Endometrium (tissue), 2 donors: ENCODE results near the gene PACC1.
"Not testable (repeated sequence)": the region's sequence is repeated elsewhere in the genome, so short reads cannot be mapped to it uniquely, and the experiment has no call there.

Experiments used
- FAIRE-seq: peaks from 2 replicates; lab custom pipeline; 2012; peaks lifted over from hg19 to GRCh38; lab: Jason Lieb, UNC
- donor health status: control.
- donor health status: control.

Gene PACC1

DNA sequence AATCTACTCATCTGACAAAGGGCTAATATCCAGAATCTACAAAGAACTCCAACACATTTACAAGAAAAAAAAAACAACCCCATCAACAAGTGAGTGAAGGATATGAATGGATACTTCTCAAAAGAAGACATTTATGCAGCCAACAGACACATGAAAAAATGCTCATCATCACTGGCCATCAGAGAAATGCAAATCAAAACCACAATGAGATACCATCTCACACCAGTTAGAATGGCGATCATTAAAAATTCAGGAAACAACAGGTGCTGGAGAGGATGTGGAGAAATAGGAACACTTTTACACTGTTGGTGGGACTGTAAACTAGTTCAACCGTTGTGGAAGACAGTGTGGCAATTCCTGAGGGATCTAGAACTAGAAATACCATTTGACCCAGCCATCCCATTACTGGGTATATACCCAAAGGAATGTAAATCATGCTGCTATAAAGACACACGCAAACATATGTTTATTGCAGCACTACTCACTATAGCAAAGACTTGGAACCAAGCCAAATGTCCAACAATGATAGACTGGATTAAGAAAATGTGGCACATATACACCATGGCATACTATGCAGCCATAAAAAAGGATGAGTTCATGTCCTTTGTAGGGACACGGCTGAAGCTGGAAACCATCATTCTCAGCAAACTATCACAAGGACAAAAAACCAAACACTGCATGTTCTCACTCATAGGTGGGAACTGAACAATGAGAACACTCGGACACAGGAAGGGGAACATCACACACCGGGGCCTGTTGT is 18.8 kb downstream of the PACC1 start:
- not testable (repeated sequence) for FAIRE-seq

DNA sequence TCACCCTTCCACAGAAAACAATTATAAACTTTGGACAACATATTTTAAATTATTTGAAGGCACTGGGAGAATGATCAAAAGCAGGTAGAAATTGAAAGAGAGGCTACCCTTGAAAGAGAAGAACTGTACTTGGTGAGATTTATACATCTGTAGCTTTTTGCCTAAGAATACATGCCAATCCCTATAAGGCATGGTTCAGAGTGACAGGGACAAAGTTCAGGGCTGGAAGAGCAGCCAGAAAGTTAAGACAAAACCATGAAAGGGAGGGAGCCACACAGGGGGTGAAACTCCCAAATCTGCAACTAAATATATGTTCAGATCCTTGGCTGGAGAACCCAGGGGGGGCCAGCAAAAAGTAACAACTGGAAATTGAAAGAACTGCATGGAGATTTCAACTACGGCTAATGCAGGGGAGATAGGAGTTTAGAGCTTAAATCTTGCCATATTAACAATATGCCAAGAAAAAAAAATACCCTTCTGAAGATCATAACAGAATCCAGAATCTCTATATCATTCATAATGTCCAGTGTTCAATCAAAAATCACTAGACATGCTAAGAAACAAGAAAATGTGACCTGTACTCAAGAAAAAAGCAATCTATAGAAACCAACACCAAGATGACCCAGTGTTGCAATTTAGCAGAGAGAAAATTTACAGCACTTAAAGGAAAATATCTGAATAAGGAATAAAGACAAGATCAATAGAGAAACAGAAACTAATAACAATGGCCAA is 25.5 kb downstream of the PACC1 start:
- FAIRE-seq, result no peak

DNA sequence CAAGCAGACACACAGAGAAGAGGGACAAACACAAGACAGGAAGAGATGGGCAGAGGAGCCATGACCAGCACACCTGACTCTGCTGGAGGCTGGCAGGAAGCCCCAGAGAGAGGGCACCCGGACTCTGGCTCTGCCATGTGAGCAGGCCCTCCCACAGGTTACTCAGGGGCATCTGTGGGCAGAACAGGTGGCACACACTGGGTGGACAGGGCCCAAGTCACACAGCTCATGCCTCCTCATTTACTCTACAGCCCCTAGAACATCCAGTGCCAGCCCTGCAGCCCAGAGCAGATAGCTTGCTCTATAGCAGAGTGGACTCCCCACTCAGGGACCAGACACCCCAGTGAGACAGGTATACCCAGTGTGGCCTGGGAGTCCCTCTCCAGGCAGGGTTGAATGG is 28.7 kb downstream of the PACC1 start:
- FAIRE-seq, result no peak

DNA sequence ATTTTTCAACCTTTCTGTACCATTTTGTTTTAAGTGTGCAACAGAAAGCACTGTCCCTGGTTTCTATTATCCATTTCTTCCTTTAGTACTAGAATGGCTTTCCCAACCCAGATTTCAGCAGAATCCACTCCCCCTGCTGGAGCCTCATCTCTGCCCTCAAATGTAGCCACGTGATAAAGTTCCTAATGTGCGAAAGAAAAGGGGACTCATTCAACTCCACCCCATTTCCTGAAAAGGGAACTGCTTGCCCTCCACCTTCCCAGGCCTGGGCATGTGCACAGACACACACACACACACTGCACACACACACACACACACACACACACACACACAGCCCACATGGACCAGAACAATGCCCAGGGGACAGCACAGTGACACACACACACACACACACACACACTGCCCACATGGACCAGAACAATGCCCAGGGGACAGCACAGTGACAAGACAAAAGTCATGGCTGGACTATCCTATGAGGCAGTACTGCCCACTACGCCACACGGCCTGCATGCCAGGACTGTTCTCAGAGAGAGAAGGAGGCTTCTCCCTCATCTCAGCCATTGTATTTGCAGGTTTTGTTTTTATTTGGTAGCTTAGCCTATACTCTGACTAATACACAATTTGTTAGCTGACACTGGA is 33.2 kb downstream of the PACC1 start:
- no peak for FAIRE-seq

DNA sequence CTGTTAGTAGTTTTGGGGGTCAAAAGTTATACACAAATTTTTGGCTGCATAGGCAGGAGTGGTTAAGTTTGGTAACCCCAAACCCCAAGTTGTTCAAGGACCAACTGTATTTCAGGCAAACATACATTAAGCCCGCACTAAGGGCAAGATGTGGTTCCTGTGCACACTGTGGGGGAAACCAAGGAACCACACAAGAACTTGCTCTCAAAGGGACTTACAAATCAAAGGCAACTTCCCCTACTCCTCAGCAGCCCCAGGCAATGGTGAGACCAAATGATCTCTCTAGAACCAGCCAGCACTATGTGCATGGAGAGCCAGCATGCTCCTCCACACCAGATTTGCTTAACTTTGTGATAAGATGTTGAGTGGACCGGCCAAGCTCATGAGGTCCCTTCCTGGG is 35.3 kb downstream of the PACC1 start:
- FAIRE-seq, result no peak

DNA sequence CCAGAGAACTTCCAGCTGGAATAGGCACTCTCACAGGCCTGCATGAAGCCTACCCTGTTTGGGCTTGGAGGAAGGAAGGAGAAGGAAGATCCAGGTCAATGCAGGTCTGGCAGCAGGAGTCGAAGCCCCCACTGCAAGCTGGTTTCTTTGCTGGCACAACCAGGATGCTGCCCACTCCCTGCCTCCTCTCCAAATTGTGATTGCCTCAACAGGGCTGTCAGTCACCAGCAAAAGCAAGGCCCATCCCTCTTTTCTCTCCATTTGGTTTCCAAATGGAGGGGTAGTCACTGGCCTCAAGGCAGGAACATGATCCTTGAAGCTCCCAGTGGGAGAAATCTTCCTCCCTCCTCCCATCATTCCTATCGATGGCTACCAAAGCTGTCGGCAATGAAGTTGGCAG is 37.0 kb downstream of the PACC1 start:
- no peak for FAIRE-seq

DNA sequence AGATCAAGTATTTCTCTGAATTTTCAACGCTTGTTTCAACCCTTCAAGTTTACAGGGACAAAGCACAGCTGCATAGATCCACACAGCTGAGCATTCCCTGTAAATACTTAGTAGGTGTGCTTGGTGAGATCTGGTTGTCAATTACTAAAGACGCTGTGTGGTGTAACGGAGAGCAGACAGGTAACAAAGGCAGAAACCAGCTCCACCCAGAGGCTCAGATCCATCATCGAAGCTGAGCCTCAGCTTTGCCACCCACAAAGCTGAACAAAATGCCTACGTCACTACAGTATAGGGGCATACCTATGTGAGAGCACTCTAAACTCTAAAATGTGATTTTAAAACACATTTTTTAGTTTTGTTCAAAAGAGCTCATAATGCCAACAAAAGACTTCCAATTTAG is 38.7 kb downstream of the PACC1 start:
- no peak for FAIRE-seq

DNA sequence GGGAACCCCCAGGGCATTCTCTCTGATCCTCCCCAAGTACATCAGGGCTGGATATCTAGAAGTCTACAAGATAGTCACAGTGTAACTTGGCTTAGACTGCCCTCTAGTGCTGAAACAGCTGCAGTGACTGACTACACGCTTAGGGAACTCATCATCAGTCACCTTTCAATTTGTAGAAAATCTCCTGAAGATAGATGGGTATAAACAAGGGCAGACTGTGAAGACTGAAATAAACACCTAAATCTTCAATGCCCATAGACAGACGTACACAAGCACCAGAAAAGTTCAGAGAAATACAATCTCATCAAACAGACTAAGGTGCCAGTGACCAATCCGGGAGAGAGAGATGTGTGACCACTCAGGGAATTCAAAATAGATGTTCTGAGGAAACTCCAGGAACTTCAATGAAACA is 46.6 kb downstream of the PACC1 start:
- no peak for FAIRE-seq

DNA sequence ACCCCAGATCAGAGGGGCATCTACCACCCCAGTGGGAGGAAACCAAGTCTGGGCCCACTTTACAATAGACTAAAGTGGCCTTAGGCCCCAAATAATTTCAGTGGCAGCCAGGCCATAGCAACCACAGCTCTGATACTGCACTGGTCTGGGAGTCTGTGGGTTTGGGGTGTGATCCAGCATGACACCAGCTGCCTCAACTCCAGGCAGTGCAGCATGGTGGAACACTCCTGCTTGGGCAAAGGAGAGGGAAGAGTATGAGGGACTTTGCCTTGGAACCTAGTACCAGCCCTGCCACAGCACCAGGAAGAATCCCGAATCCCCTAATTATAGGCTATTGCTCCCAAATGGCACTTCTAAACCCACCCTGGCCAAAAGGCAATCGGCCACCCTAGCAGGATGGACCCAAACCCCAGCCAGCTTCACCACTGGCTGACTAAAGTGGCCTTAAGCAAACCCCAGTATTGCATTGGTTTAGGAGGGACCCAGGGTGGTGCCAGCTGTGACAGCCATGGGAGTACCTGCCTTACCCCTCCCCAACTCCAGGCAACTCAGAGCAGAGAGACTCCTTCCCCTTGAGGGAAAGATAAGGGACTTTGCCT is 47.1 kb downstream of the PACC1 start:
- no peak for FAIRE-seq

DNA sequence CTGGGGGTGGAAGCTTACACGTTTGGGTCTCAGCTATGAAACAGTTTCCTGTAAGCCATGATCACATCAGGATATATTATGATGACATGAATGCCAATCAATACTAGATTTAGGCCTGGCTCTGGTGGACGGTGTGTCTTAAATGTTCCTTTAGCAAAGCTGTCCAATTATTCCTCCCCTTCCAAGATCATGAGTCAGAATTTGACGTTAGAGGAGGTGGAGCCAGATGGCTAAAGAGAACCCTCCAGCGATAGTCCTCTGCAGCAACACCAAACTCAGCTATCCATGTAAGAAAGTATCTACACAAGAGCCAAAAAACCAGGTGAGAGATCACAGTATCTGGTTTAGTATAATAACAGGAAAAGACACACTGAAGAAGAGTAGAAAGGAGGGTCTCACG is 47.8 kb downstream of the PACC1 start:
- no peak for FAIRE-seq

DNA sequence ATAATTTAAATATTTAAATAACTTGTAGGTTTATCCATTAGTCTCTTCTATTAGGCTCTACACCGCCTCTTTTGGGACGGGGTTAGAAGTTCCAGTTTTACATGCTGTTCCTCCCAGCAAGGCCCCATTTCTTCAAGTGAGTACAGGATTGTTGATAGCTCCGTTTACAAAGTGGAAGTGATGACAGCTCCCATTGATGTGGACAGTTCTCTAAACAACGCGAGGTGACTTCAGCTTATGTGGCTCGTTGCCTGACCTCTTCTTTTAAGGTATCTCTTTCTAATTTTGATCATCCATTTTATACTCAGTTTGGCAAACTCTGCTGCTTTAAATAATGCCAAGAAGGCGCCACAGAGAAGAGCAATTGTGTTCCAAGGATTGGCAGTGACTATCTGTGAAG is 49.7 kb downstream of the PACC1 start:
- FAIRE-seq, result no peak

DNA sequence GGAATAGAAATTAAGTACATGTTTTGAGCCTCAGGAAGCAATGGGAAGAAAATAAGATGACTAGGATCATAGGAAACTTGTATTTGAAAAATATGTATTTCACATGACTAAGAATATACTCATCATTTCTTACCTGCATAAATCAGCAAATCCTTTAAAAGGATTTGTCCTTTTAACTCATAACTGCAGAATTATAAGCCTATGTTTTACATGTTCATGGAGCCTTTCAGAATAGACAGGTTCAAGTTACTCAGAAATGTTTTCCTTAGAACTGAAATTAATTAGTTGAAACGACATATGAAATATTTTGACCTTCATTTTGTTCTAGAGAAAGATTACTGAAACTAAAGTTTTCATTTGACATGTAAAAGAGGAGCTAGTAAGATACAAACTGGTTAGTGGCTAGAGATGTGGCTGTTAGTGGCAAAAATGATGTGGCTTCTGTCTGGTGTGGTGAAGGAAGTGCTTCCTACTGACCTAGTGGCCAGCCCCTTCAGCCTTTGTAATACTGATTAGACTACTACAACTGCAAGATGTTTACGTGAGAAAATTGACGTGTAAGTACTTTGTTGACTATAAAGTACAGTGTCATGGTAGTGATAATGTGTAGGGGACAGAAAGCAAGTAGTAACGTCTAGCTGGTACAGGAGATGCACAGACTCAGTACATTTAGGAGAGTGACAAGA is 54.7 kb downstream of the PACC1 start:
- FAIRE-seq, result no peak

DNA sequence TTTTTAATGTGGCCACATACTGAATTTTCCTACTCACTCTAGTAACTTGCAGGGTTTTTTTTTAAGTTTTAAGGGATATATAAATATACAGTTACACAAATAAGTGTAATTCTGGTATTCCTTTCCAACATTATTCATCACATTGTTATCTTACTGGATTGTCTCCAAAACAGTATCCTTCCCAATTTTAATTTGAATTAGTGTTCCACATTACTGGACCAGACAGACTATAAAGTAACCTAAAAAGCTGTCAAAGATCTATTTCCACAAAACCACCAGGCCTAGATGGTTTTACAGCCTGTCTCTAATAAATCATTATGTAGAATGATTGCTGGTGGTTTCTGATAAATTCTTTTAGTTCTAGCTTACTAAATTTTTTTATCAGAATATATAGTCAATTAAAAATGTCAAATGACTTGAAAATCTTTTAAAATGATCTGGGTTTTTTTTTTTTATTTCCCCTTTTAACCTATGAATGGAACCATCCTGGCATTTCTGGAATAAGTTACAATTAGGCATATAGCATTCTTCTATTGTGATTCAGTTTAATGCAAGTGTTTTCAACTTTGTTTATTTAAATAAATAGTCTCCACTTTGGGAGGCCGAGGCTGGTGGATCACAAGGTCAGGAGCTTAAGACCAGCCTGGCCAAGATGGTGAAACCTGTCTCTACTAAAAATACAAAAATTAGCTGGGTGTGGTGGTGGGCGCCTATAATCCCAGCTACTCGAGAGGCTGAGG is 59.3 kb downstream of the PACC1 start:
- FAIRE-seq, result no peak

DNA sequence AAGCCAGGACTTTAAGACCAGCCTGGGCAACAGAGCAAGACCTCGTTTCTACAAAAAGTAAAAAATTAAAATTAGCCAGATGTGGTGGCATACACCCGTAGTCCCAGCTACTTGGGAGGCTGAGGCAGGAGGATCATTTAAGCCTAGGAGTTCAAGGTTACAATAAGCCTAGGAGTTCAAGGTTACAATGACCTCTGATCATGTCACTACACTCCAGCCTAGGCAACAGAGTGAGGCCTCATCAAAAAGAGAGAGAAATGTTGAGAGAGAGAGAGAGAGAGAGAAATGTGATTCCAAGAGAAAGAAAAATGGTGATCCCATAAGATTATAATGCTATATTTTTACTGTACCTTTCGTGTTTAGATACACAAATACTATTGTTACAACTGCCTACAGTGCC is 60.2 kb downstream of the PACC1 start:
- no peak for FAIRE-seq

DNA sequence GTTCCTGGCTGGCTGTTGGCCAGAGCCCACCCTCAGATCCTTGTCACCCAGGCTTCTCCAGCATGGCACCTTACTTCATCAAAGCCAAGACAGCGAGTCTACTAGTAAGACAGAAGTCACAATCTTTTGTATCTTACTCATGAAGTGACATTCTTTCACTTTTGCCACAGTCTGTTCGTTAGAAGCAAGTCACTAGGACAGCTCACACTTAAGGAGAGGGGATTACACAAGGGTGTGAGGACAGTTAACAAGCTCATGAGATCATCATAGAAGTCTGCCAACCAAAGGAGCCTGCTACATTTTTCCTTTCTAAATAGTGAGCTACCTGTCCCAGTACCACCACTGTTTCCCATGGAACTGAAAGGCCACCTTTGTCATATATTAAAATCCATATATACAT is 61.5 kb downstream of the PACC1 start:
- FAIRE-seq, result no peak

DNA sequence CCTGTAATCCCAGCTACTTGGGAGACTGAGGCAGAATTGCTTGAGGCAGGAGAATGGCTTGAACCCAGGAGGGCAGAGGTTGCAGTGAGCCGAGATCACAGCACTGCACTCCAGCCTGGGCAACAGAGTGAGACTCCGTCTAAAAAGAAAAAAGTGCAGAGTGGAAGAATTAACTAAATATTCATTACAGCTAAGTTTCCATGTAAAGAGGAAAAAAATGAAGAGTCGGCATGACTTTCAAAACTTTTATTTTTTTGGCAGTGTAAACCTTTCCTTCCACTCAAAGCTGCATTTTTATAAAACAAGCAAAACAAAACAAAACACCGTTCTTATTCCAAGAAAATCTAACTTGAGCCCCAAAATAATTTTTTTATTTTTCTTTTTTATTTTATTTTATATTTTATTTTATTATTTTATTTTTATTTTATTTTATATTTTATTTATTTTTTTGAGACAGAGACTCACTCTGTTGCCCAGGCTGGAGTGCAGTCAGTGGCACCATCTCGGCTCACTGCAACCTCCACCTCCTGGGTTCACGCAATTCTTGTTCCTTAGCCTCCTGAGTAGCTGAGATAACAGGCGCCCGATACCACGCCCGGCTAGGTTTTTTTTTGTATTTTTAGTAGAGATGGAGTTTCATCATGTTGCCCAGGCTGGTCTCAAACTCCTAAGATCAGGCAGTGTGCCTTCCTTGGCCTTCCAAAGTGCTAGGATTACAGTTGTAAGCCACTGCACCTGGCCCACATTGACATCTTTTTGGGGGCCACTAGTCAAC is 62.9 kb downstream of the PACC1 start:
- peak; percentile 37 for FAIRE-seq

DNA sequence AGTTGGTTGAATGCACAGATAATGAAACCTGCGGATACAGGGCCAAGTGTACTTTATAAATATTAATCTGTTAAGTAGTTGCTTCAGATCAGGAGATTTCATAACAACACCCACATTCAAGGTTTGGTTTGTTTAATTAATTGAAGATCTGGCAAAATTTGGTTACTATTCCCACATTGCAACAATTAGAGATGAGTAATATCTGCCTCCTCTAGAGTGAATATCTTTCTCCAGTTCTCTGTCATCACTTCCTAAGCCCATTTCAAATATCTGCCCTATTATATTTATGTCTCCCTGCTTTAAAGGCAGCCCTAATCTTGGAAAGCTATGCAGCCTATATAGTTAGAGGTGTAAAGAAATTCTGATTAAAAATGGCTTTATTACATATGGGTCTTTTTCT is 68.1 kb downstream of the PACC1 start:
- no peak for FAIRE-seq

DNA sequence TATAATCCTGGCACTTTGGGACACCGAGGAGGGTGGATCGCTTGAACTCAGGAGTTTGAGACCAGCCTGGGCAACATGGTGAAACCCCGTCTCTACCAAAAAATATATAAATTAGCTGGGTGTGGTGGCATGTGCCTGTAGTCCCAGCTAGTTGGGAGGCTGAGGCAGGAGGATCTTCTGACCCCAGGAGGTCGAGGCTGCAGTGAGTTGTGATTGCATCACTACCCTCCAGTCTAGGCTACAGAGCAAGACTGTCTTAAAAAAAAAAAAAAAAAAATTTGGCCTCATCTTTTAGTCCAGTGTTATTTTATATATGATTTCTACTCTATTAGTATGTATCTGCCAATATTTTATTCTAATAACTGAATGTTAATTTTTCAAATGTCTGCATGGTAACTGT is 69.8 kb downstream of the PACC1 start:
- FAIRE-seq, result no peak

DNA sequence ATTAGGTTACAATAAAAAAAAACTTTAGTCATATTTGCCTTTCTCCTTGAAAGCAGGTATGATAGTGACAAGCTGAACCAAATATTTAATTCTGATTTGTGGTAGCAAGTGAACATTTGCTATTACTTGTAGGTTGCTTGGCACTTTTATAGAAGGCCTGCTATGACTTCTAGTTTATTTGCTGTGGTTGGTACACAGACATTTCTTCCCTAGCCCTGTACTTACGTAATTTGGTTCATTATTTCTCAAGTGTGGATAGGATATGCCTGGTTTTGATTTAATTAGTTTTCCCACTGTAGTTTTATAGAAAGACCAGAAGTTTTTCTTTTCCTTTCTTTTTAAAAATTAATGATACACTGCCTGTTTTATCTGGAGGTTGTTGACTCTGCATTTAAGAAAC is 73.6 kb downstream of the PACC1 start:
- no peak for FAIRE-seq

DNA sequence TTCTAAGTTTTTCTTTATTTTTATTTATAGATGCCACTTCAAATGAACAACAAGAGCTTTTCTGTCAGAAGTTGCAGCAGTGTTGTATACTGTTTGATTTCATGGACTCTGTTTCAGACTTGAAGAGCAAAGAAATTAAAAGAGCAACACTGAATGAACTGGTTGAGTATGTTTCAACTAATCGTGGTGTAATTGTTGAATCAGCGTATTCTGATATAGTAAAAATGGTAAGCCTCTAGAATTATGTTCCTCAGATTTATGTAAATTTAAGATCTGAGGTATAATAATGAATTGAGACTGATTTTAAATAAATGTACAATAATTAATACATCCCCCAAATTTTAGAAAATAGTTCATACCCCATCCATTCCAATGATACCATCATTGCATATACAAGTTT is 85.6 kb downstream of the PACC1 start:
- no peak for FAIRE-seq

DNA sequence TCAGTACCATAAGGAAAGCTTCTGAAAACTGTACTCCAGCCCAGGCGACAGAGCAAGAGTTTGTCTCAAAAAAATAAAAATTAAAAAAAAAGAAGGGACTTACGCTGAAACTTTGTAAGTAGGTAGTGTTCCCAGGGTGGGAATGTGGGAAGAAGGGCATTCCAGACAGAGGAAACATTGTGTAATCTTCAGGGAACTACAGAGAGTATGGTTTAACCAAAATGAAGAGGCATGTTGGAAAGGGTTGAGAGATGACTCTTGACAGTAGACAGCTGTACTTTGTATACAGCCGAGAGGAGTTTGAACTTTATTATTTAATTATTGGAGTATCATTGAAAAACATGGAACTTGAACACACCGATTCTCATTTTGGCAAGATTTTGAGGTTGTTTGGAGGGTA is 86.4 kb downstream of the PACC1 start:
- FAIRE-seq, result no peak
